ENCODE data around the gene PMEPA1. TPM values are rescaled to one million over a fixed set of nuclear protein-coding genes. Genes with fewer than 3 reads are reported as not detected.

The PMEPA1 gene
- polyA plus RNA-seq, 2 of the 4 experiments (the other 2 are of a cell fraction): 131 to 147 TPM

- ATAC-seq (no peak), DNase-seq (ENCODE audit: low read depth in 1 of 2, low spot score in 1 of 2) (no peak), FAIRE-seq (no peak)
- peaks cover 73% of the 10 kb centered on the region for H3K4me1 ChIP-seq
- no peak overlapping the region for H3K4me2 ChIP-seq
- CTCF ChIA-PET: interaction anchor here (1.3 kb wide), 1 partner anchor 550 kb away, joined by 4 read pairs; no protein-coding TSS in a partner anchor
- POLR2A ChIA-PET: no interaction called here
- H3K27ac ChIP-seq: peak overlapping the region in 1 of 2 experiments; percentile 39; a peak in 2 of 6 replicates
- TF ChIP-seq EHF (CRISPR knock-in tag; IDR thresholded peaks at IDR 0.05) (no peak), MAX (IDR thresholded peaks at IDR 0.05) (no peak), CBX8 (IDR thresholded peaks at IDR 0.05) (no peak)
- no peak overlapping the region for H3K4me3 ChIP-seq
- 87% methylated on average over 13 of the region's 13 CpGs for WGBS (ENCODE audit: missing lambda C conversion rate)
- H3K9me3 ChIP-seq: no peaks in the 10 kb centered on the region
These were observed 49.5 kb downstream of the PMEPA1 start for GRCh38 chr20:57660181-57660921.

GRCh38 chr20:57659517-57660180, 50.2 kb downstream of the PMEPA1 start:
- no peak for DNase-seq (ENCODE audit: low read depth in 1 of 2, low spot score in 1 of 2)
- no peak for FAIRE-seq
- H3K27ac ChIP-seq: peak overlapping the region in 1 of 2 experiments; percentile 49; a peak in 2 of 6 replicates
- TF ChIP-seq ZFP36 (IDR thresholded peaks at IDR 0.05; ENCODE audit: borderline replicate concordance, partially characterized antibody) (no peak), RARB (CRISPR knock-in tag; IDR thresholded peaks at IDR 0.05) (no peak), EP300 (IDR thresholded peaks at IDR 0.05) (no peak), RCOR1 (IDR thresholded peaks at IDR 0.05; ENCODE audit: low read depth, low read length) (no peak), RFX5 (IDR thresholded peaks at IDR 0.05) (no peak), CHD4 (IDR thresholded peaks at IDR 0.05; ENCODE audit: borderline replicate concordance) (no peak), HEYL (CRISPR knock-in tag; IDR thresholded peaks at IDR 0.05) (no peak), PBX3 (IDR thresholded peaks at IDR 0.05) (no peak), NFE2L2 (conservative IDR thresholded peaks at IDR 0.05; ENCODE audit: low read length) (no peak), FOXS1 (CRISPR knock-in tag; IDR thresholded peaks at IDR 0.05) (no peak), EHF (CRISPR knock-in tag; IDR thresholded peaks at IDR 0.05) (no peak), ELK1 (IDR thresholded peaks at IDR 0.05; ENCODE audit: low read depth, low read length) (no peak), USF2 (IDR thresholded peaks at IDR 0.05) (no peak), TFCP2L1 (CRISPR knock-in tag; IDR thresholded peaks at IDR 0.05) (no peak), ESRRA (IDR thresholded peaks at IDR 0.05; ENCODE audit: borderline replicate concordance, low read length) (no peak), CEBPB (IDR thresholded peaks at IDR 0.05) (no peak), ZNF302 (CRISPR knock-in tag; IDR thresholded peaks at IDR 0.05) (no peak)
- H3K4me3 ChIP-seq: no peak overlapping the region
- POLR2A ChIA-PET: no interaction called here
- H3K9me3 ChIP-seq: no peaks in the 10 kb centered on the region
- CTCF ChIA-PET: interaction anchor here (0.7 to 1.3 kb wide), 2 partner anchors 521 to 551 kb away, joined by 4 read pairs; no protein-coding TSS in a partner anchor
- no peak for ATAC-seq
- peaks cover 80% of the 10 kb centered on the region for H3K4me1 ChIP-seq
- WGBS (ENCODE audit: missing lambda C conversion rate): 92% methylated on average over 23 of the region's 24 CpGs
- no peak overlapping the region for H3K4me2 ChIP-seq

All from A549 (cell line).